Activated T-helper 17 cell treated with anti-CD3 and anti-CD28 coated beads, Interleukin-2, amount 50 U/mL, for 72 hours (primary cell): ENCODE measurements around the gene CCDC57. TPM values are rescaled to one million over a fixed set of nuclear protein-coding genes. Genes with fewer than 3 reads are reported as not detected.

ENCODE experiments used
- ATAC-seq: fragments of 150-1000 bp; cut with Tn5 transposase; replicated peaks from 2 replicates; pipeline ENCODE4 v1.10.0; 2021; ENCODE audit warnings: mild to moderate bottlenecking, moderate library complexity
- H3K27ac Mint-ChIP-seq: one replicate; pipeline ENCODE4 v1.8.0; 2022; ENCODE audit warnings: mixed read lengths
- H3K27me3 Mint-ChIP-seq: one replicate; pipeline ENCODE4 v1.8.0; 2022; ENCODE audit warnings: mixed read lengths
- H3K36me3 Mint-ChIP-seq: one replicate; pipeline ENCODE4 v1.8.0; 2022; ENCODE audit warnings: low read depth, mild to moderate bottlenecking, mixed read lengths
- H3K4me1 Mint-ChIP-seq: one replicate; pipeline ENCODE4 v1.8.0; 2022; ENCODE audit warnings: mixed read lengths
- H3K4me3 Mint-ChIP-seq: one replicate; pipeline ENCODE4 v1.8.0; 2022; ENCODE audit warnings: mild to moderate bottlenecking, mixed read lengths
- H3K9me3 Mint-ChIP-seq: one replicate; pipeline ENCODE4 v1.8.0; 2022; ENCODE audit warnings: mixed read lengths
- total RNA-seq, 2 donors: library from RNA; stranded (reverse); gene quantifications; one replicate each; pipeline ENCODE4 v1.2.3, GENCODE V29; 2022

CCDC57 gene
- total RNA-seq, 2 donors from 2014 or later = 36.9 to 37.7 TPM

- no peak overlapping the region for H3K27ac Mint-ChIP-seq
- ATAC-seq = no peak
- peaks cover 43% of the 10 kb centered on the region for H3K36me3 Mint-ChIP-seq
- no peaks in the 10 kb centered on the region for H3K27me3 Mint-ChIP-seq
- H3K4me1 Mint-ChIP-seq = no peaks in the 10 kb centered on the region
- H3K9me3 Mint-ChIP-seq = no peaks in the 10 kb centered on the region
- no peak overlapping the region for H3K4me3 Mint-ChIP-seq
Observed at GRCh38 chr17:82083009-82083408, 129.6 kb downstream of the CCDC57 start.

GRCh38 chr17:82082456-82082855, 130.2 kb downstream of the CCDC57 start:
- no peak for ATAC-seq
- Mint-ChIP-seq H3K36me3 (peaks cover 44% of the 10 kb centered on the region), H3K4me1 (no peaks in the 10 kb centered on the region), H3K27ac (no peak overlapping the region), H3K4me3 (no peak overlapping the region), H3K9me3 (no peaks in the 10 kb centered on the region), H3K27me3 (no peaks in the 10 kb centered on the region)

- Mint-ChIP-seq H3K9me3 (no peaks in the 10 kb centered on the region), H3K36me3 (peaks cover 44% of the 10 kb centered on the region), H3K27me3 (no peaks in the 10 kb centered on the region), H3K4me1 (no peaks in the 10 kb centered on the region), H3K27ac (no peak overlapping the region), H3K4me3 (no peak overlapping the region)
- no peak for ATAC-seq
Observed at GRCh38 chr17:82081966-82082365, 130.7 kb downstream of the CCDC57 start.

- ATAC-seq = no peak
Observed at GRCh38 chr17:82081546-82081945, 131.1 kb downstream of the CCDC57 start.

GRCh38 chr17:82080789-82081464, 131.7 kb downstream of the CCDC57 start:
- no peaks in the 10 kb centered on the region for H3K4me1 Mint-ChIP-seq
- peaks cover 36% of the 10 kb centered on the region for H3K36me3 Mint-ChIP-seq

More at GRCh38 chr17:82081546-82081945, 131.1 kb downstream of the CCDC57 start:
- no peak overlapping the region for H3K4me3 Mint-ChIP-seq
- no peak overlapping the region for H3K27ac Mint-ChIP-seq
- H3K9me3 Mint-ChIP-seq = no peaks in the 10 kb centered on the region
- H3K27me3 Mint-ChIP-seq = no peaks in the 10 kb centered on the region
- no peaks in the 10 kb centered on the region for H3K4me1 Mint-ChIP-seq
- peaks cover 42% of the 10 kb centered on the region for H3K36me3 Mint-ChIP-seq

GRCh38 chr17:82080048-82080788, 132.4 kb downstream of the CCDC57 start:
- no peaks in the 10 kb centered on the region for H3K9me3 Mint-ChIP-seq
- no peak overlapping the region for H3K27ac Mint-ChIP-seq
- H3K4me1 Mint-ChIP-seq = no peaks in the 10 kb centered on the region
- no peak overlapping the region for H3K4me3 Mint-ChIP-seq
- no peaks in the 10 kb centered on the region for H3K27me3 Mint-ChIP-seq
- no peak for ATAC-seq
- H3K36me3 Mint-ChIP-seq = peaks cover 35% of the 10 kb centered on the region

More at GRCh38 chr17:82080789-82081464, 131.7 kb downstream of the CCDC57 start:
- Mint-ChIP-seq H3K27ac (no peak overlapping the region), H3K9me3 (no peaks in the 10 kb centered on the region), H3K27me3 (no peaks in the 10 kb centered on the region), H3K4me3 (no peak overlapping the region)
- ATAC-seq = no peak

- H3K9me3 Mint-ChIP-seq = no peaks in the 10 kb centered on the region
- no peaks in the 10 kb centered on the region for H3K4me1 Mint-ChIP-seq
- H3K27ac Mint-ChIP-seq = no peak overlapping the region
- peaks cover 31% of the 10 kb centered on the region for H3K36me3 Mint-ChIP-seq
- no peaks in the 10 kb centered on the region for H3K27me3 Mint-ChIP-seq
- H3K4me3 Mint-ChIP-seq = no peak overlapping the region
- no peak for ATAC-seq
Observed at GRCh38 chr17:82079001-82079677, 133.5 kb downstream of the CCDC57 start.

GRCh38 chr17:82078433-82078832, 134.2 kb downstream of the CCDC57 start:
- Mint-ChIP-seq H3K4me1 (no peaks in the 10 kb centered on the region), H3K27me3 (no peaks in the 10 kb centered on the region), H3K9me3 (no peaks in the 10 kb centered on the region), H3K27ac (no peak overlapping the region), H3K36me3 (peaks cover 25% of the 10 kb centered on the region), H3K4me3 (no peak overlapping the region)
- ATAC-seq = no peak

GRCh38 chr17:82077617-82078358, 134.9 kb downstream of the CCDC57 start:
- no peaks in the 10 kb centered on the region for H3K9me3 Mint-ChIP-seq
- no peak overlapping the region for H3K4me3 Mint-ChIP-seq
- H3K36me3 Mint-ChIP-seq = peaks cover 18% of the 10 kb centered on the region
- ATAC-seq = peak; percentile 61
- no peak overlapping the region for H3K27ac Mint-ChIP-seq
- H3K27me3 Mint-ChIP-seq = no peaks in the 10 kb centered on the region
- H3K4me1 Mint-ChIP-seq = no peaks in the 10 kb centered on the region

- Mint-ChIP-seq H3K9me3 (no peaks in the 10 kb centered on the region), H3K4me3 (no peak overlapping the region), H3K27ac (no peak overlapping the region), H3K36me3 (peaks cover 18% of the 10 kb centered on the region), H3K4me1 (no peaks in the 10 kb centered on the region), H3K27me3 (no peaks in the 10 kb centered on the region)
- ATAC-seq = no peak
Observed at GRCh38 chr17:82076785-82077591, 135.7 kb downstream of the CCDC57 start.

- Mint-ChIP-seq H3K27ac (no peak overlapping the region), H3K36me3 (peaks cover 18% of the 10 kb centered on the region), H3K9me3 (no peaks in the 10 kb centered on the region), H3K4me1 (no peaks in the 10 kb centered on the region), H3K4me3 (no peak overlapping the region), H3K27me3 (no peaks in the 10 kb centered on the region)
- ATAC-seq = no peak
Observed at GRCh38 chr17:82076018-82076784, 136.4 kb downstream of the CCDC57 start.

- H3K9me3 Mint-ChIP-seq = no peaks in the 10 kb centered on the region
Observed at GRCh38 chr17:82073446-82073845, 139.2 kb downstream of the CCDC57 start.

GRCh38 chr17:82072827-82073226, 139.8 kb downstream of the CCDC57 start:
- Mint-ChIP-seq H3K9me3 (no peaks in the 10 kb centered on the region), H3K27me3 (no peaks in the 10 kb centered on the region), H3K4me1 (no peaks in the 10 kb centered on the region), H3K4me3 (no peak overlapping the region), H3K27ac (no peak overlapping the region), H3K36me3 (no peaks in the 10 kb centered on the region)
- ATAC-seq = no peak

More at GRCh38 chr17:82073446-82073845, 139.2 kb downstream of the CCDC57 start:
- Mint-ChIP-seq H3K27me3 (no peaks in the 10 kb centered on the region), H3K4me1 (no peaks in the 10 kb centered on the region), H3K27ac (no peak overlapping the region), H3K4me3 (no peak overlapping the region), H3K36me3 (peaks cover 6% of the 10 kb centered on the region)
- no peak for ATAC-seq
